Neural progenitor cell (in vitro differentiated cells): ENCODE data around the gene TIMM29. TPM values are rescaled to one million over a fixed set of nuclear protein-coding genes. Genes with fewer than 3 reads are reported as not detected.

Source experiments
- DNase-seq: peaks from one replicate; pipeline ENCODE4 v3.0.0-alpha.2; 2016; ENCODE audit warnings: low spot score
- H2AFZ ChIP-seq: fragments of 200-600 bp; sonication (generic); replicated peaks from 2 replicates; pipeline ENCODE4 v1.6.1; 2016; ENCODE audit warnings: antibody characterized with exemption
- H3F3A ChIP-seq: fragments of 200-600 bp; sonication (generic); 2 replicates; pipeline ENCODE4 v1.6.1; 2016; ENCODE audit warnings: antibody characterized with exemption, low read depth
- H3K27ac ChIP-seq: fragments of 200-600 bp; sonication (generic); 2 replicates; pipeline ENCODE4 v1.5.1; 2016; ENCODE audit warnings: mild to moderate bottlenecking
- H3K27me3 ChIP-seq: fragments of 200-600 bp; sonication (generic); 2 replicates; pipeline ENCODE4 v1.6.1; 2016; ENCODE audit warnings: mild to moderate bottlenecking, moderate library complexity
- H3K36me3 ChIP-seq: fragments of 200-600 bp; sonication (generic); 2 replicates; pipeline ENCODE4 v1.5.1; 2016
- H3K4me1 ChIP-seq: fragments of 200-600 bp; sonication (generic); 2 replicates; pipeline ENCODE4 v1.6.1; 2016; ENCODE audit warnings: mixed run types
- H3K4me2 ChIP-seq: fragments of 200-600 bp; sonication (generic); 2 replicates; pipeline ENCODE4 v1.6.1; 2016
- H3K4me3 ChIP-seq: fragments of 200-600 bp; sonication (generic); 2 replicates; pipeline ENCODE4 v1.5.1; 2016
- H3K79me2 ChIP-seq: fragments of 200-600 bp; sonication (generic); 2 replicates; pipeline ENCODE4 v1.6.1; 2016; ENCODE audit warnings: low read depth
- H3K9ac ChIP-seq: fragments of 200-600 bp; sonication (generic); 2 replicates; pipeline ENCODE4 v1.6.1; 2016
- H3K9me3 ChIP-seq: fragments of 200-600 bp; sonication (generic); 2 replicates; pipeline ENCODE4 v1.5.1; 2016; ENCODE audit warnings: low read depth
- H4K20me1 ChIP-seq: fragments of 200-600 bp; sonication (generic); 2 replicates; pipeline ENCODE4 v1.6.1; 2016; ENCODE audit warnings: low read depth
- H3K27ac Mint-ChIP-seq: 3 replicates; pipeline ENCODE4 v1.8.0; 2021; ENCODE audit warnings: mixed read lengths
- H3K27me3 Mint-ChIP-seq: 2 replicates; pipeline ENCODE4 v1.8.0; 2022; ENCODE audit warnings: low read depth, mild to moderate bottlenecking, inconsistent platforms, moderate library complexity, mixed read lengths; ENCODE audit not compliant: insufficient read depth
- H3K36me3 Mint-ChIP-seq: 3 replicates; pipeline ENCODE4 v1.8.0; 2021; ENCODE audit warnings: mixed read lengths
- H3K4me1 Mint-ChIP-seq: 3 replicates; pipeline ENCODE4 v1.8.0; 2021; ENCODE audit warnings: mixed read lengths
- H3K4me3 Mint-ChIP-seq: 3 replicates; pipeline ENCODE4 v1.8.0; 2021; ENCODE audit warnings: mild to moderate bottlenecking, moderate library complexity, mixed read lengths
- H3K9me3 Mint-ChIP-seq: 3 replicates; pipeline ENCODE4 v1.8.0; 2020; ENCODE audit warnings: mixed read lengths
- EZH2 ChIP-seq: fragments of 200-600 bp; sonication (generic); IDR thresholded peaks from 2 replicates; pipeline ENCODE4 v1.6.1; 2017; ENCODE audit warnings: antibody characterized with exemption, mild to moderate bottlenecking, moderate library complexity
- EZH2phosphoT487 ChIP-seq: fragments of 200-600 bp; sonication (generic); IDR thresholded peaks from 2 replicates; pipeline ENCODE4 v1.6.1; 2017; ENCODE audit warnings: antibody characterized with exemption
- total RNA-seq: library from RNA; depleted of rRNA; stranded (reverse); fragments of >200 nt; gene quantifications from 2 replicates; pipeline ENCODE4 v1.2.3, GENCODE V29; 2015; ENCODE audit warnings: low replicate concordance
- TF ChIP-seq, protein P1 (sequence below): fragments of 200-600 bp; sonication (generic); IDR thresholded peaks from 2 replicates; pipeline ENCODE4 v1.5.1; 2017; ENCODE audit warnings: antibody characterized with exemption, mild to moderate bottlenecking

The TIMM29 gene
- total RNA-seq, 1 donor from 2014 or later, result 24.4 TPM

DNA sequence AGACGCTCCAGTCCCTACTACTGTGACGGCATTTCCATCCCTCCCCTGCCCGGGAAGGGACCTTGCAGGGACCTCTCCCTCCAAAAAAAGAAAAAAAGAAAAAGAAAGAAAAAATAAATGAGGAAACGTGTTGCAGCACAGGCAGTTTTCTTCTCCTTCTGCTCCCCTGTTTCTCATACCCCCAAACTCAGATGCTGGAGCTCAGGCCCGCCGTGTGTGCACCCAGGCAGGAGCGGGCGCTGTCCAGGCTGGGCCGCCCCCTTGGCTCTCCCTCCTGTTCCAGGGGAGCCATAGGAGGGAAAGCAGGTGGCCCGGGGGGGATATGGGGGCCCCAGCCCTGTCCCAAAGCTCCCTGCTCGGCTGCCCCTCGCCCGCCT is 6.0 kb upstream of the TIMM29 start:
- Histone ChIP-seq H3K79me2 (peaks cover 5% of the 10 kb centered on the region), H3K27ac (no peak overlapping the region), H3F3A (peaks cover 4% of the 10 kb centered on the region), H3K4me1 (no peaks in the 10 kb centered on the region), H3K27me3 (no peaks in the 10 kb centered on the region), H2AFZ (no peak overlapping the region), H3K36me3 (no peaks in the 10 kb centered on the region), H3K4me3 (no peak overlapping the region), H3K9me3 (no peaks in the 10 kb centered on the region), H3K9ac (no peak overlapping the region), H3K4me2 (no peak overlapping the region), H4K20me1 (no peaks in the 10 kb centered on the region)
- DNase-seq, result no peak
- TF ChIP-seq EZH2phosphoT487, result no peak
- no peaks in the 10 kb centered on the region for H3K9me3 Mint-ChIP-seq
- peak overlapping the region; percentile 76 for H3K27ac Mint-ChIP-seq
- H3K4me3 Mint-ChIP-seq, result no peak overlapping the region
- peaks cover 7% of the 10 kb centered on the region for H3K27me3 Mint-ChIP-seq
- peaks cover 3% of the 10 kb centered on the region for H3K4me1 Mint-ChIP-seq
- H3K36me3 Mint-ChIP-seq, result peaks cover 9% of the 10 kb centered on the region

DNA sequence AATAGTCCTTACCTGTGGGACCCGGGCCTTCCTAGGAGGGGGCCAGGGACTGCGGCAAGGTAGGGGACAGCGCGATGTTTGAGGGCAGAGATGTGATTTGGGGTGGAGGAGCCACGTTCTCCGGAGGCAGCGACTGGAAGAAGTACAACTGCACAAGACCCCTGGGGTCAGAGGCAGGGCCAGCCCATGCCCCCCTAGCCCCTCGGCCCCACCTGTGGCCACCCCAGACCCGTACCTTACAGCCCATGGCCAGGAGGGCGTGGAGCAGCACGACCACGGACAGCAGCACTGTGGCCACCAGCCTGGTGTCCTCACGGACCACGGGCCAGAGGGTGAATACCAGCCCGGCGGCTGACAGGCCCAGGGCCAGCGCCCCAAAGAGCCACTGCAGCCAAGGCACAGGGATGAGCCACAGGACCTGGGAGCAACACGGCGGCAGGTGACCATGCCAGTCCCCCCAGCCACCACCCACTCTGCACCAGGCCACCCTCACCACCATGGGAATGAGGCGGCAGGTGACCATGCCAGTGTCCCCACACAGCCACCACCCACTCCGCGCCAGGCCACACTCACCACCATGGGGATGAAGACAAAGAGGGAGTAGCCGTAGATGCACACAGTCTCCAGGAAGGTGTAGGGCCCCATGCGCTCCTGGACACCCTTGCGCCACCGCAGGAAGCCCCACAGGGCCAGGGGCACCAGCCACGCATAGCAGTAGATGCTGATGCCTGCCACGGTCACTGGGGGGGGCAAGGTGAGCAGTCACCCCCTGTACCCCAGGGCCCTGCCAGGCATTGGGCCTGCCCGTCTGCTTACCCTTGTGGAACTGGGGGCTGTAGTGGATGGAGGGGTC is 5.1 kb upstream of the TIMM29 start:
- Mint-ChIP-seq H3K9me3 (no peaks in the 10 kb centered on the region), H3K27me3 (peaks cover 7% of the 10 kb centered on the region), H3K4me3 (no peak overlapping the region), H3K4me1 (peaks cover 7% of the 10 kb centered on the region), H3K36me3 (peaks cover 9% of the 10 kb centered on the region), H3K27ac (no peak overlapping the region)
- Histone ChIP-seq H3F3A (peaks cover 4% of the 10 kb centered on the region), H3K4me1 (no peaks in the 10 kb centered on the region), H2AFZ (no peak overlapping the region), H3K27me3 (no peaks in the 10 kb centered on the region), H3K4me2 (no peak overlapping the region), H3K4me3 (no peak overlapping the region), H3K36me3 (no peaks in the 10 kb centered on the region), H3K9ac (no peak overlapping the region), H3K9me3 (no peaks in the 10 kb centered on the region), H3K79me2 (peaks cover 10% of the 10 kb centered on the region), H4K20me1 (no peaks in the 10 kb centered on the region), H3K27ac (no peak overlapping the region)
- TF ChIP-seq EZH2, result no peak
- DNase-seq, result no peak

GRCh38 chr19:10924597-10924996 is 4.0 kb upstream of the TIMM29 start:
- no peak overlapping the region for H3K9ac ChIP-seq
- no peak for DNase-seq
- no peak overlapping the region for H2AFZ ChIP-seq
- Mint-ChIP-seq H3K27me3 (peaks cover 5% of the 10 kb centered on the region), H3K4me3 (no peak overlapping the region), H3K27ac (no peak overlapping the region), H3K4me1 (peaks cover 10% of the 10 kb centered on the region), H3K9me3 (no peaks in the 10 kb centered on the region), H3K36me3 (peaks cover 9% of the 10 kb centered on the region)
- TF ChIP-seq, protein P1, sequence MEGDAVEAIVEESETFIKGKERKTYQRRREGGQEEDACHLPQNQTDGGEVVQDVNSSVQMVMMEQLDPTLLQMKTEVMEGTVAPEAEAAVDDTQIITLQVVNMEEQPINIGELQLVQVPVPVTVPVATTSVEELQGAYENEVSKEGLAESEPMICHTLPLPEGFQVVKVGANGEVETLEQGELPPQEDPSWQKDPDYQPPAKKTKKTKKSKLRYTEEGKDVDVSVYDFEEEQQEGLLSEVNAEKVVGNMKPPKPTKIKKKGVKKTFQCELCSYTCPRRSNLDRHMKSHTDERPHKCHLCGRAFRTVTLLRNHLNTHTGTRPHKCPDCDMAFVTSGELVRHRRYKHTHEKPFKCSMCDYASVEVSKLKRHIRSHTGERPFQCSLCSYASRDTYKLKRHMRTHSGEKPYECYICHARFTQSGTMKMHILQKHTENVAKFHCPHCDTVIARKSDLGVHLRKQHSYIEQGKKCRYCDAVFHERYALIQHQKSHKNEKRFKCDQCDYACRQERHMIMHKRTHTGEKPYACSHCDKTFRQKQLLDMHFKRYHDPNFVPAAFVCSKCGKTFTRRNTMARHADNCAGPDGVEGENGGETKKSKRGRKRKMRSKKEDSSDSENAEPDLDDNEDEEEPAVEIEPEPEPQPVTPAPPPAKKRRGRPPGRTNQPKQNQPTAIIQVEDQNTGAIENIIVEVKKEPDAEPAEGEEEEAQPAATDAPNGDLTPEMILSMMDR, result no peak
- TF ChIP-seq EZH2phosphoT487 (no peak), EZH2 (no peak)
- no peak overlapping the region for H3K27ac ChIP-seq
- no peaks in the 10 kb centered on the region for H3K9me3 ChIP-seq
- H3K79me2 ChIP-seq, result peaks cover 18% of the 10 kb centered on the region
- H4K20me1 ChIP-seq, result peaks cover 7% of the 10 kb centered on the region
- no peaks in the 10 kb centered on the region for H3F3A ChIP-seq
- no peaks in the 10 kb centered on the region for H3K36me3 ChIP-seq
- H3K4me2 ChIP-seq, result no peak overlapping the region
- peaks cover 1% of the 10 kb centered on the region for H3K4me1 ChIP-seq
- H3K4me3 ChIP-seq, result no peak overlapping the region
- no peaks in the 10 kb centered on the region for H3K27me3 ChIP-seq

DNA sequence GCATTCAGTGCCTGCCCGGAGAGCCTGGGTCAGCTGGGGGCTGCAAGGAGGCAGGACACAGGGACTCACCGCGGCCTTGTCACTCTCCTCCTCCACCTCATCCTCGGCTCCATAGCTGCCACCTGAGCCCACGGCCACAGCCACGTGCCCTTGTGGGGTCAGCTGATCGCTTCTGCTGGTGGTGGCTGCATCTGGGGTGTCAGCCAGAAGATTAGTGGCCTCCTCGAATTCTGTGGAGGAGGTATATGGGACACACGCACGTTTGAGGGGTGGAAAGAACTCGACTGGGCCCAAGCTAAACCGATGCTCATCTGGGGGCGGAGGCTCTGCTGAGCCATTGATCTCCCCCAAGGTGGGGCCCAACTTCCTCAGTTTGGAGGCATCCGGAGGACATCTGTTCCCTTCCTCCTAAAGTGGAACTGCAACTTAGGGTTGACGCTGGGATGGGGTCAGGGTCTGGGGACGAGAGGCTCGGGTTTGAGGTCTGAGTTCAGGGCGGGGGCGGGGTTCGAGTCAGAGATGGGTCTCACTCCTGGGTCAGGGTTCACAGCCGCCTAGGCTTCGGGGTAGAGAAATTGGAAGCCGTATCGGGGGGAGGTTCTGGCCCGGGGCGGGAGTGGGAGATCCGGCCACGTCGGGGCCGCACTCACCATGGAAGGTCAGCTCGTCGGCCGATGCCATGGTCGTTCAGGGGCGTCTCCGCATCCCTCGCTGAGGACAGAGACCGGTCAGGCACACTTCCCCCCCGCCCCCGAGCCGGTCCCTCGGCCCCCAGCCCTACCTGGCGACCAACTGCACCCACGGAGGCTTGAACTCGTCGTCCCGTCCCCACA is 665 bp upstream of the TIMM29 start:
- peaks cover 13% of the 10 kb centered on the region for H3K4me1 Mint-ChIP-seq
- H3K4me3 Mint-ChIP-seq, result peak overlapping the region; percentile 96
- peaks cover 4% of the 10 kb centered on the region for H3K36me3 Mint-ChIP-seq
- no peaks in the 10 kb centered on the region for H3K9me3 Mint-ChIP-seq
- H3K36me3 ChIP-seq, result no peaks in the 10 kb centered on the region
- H2AFZ ChIP-seq, result peak overlapping the region; percentile 54
- peak overlapping the region; percentile 36 for H3K9ac ChIP-seq
- DNase-seq, result no peak
- peaks cover 12% of the 10 kb centered on the region for H4K20me1 ChIP-seq
- peak overlapping the region; percentile 97 for H3K4me2 ChIP-seq
- H3K4me1 ChIP-seq, result peaks cover 6% of the 10 kb centered on the region
- H3K27ac Mint-ChIP-seq, result no peak overlapping the region
- peak overlapping the region; percentile 98 for H3K4me3 ChIP-seq
- no peak overlapping the region for H3K27ac ChIP-seq
- no peaks in the 10 kb centered on the region for H3K9me3 ChIP-seq
- H3F3A ChIP-seq, result no peaks in the 10 kb centered on the region
- H3K27me3 Mint-ChIP-seq, result no peaks in the 10 kb centered on the region
- TF ChIP-seq EZH2phosphoT487 (no peak), EZH2 (no peak)
- TF ChIP-seq, protein P1, result no peak
- no peaks in the 10 kb centered on the region for H3K27me3 ChIP-seq
- peaks cover 49% of the 10 kb centered on the region for H3K79me2 ChIP-seq
